Left lung (tissue), 10 donors: Measurements from ENCODE around the gene TIGD2. TPM values are rescaled to one million over a fixed set of nuclear protein-coding genes. Genes with fewer than 3 reads are reported as not detected.
"Not testable (repeated sequence)": the region's sequence is repeated elsewhere in the genome, so short reads cannot be mapped to it uniquely, and the experiment has no call there.

Experiments
- ATAC-seq: fragments of 200-7000 bp; cut with Tn5 transposase; one replicate; pipeline ENCODE4 v1.9.1; 2020; ENCODE audit warnings: moderate library complexity
- DNase-seq, 4 donors: peaks; one replicate each; pipeline ENCODE4 v3.0.0-alpha.2; 2013 to 2020
- H3K27ac ChIP-seq, 2 donors: fragments of 200-600 bp; sonication (generic) in 1 of 2; one replicate each; pipeline versions ENCODE4 v1.5.0 to v1.8.0; 2020 to 2021
- H3K27me3 ChIP-seq, 2 donors: fragments of 200-600 bp; sonication (generic) in 1 of 2; one replicate each; pipeline versions ENCODE4 v1.5.0 to v1.8.0; 2020 to 2021
- H3K36me3 ChIP-seq, 2 donors: fragments of 200-600 bp; sonication (generic) in 1 of 2; one replicate each; pipeline versions ENCODE4 v1.5.0 to v1.8.0; 2020 to 2021
- H3K4me1 ChIP-seq, 2 donors: fragments of 200-600 bp; one replicate each; pipeline ENCODE4 v1.8.0; 2021
- H3K4me3 ChIP-seq, 2 donors: fragments of 200-600 bp; sonication (generic) in 1 of 2; one replicate each; pipeline versions ENCODE4 v1.5.0 to v1.8.0; 2020 to 2021; ENCODE audit warnings: mild to moderate bottlenecking in 1 of 2
- H3K9me3 ChIP-seq, 2 donors: fragments of 200-600 bp; sonication (generic) in 1 of 2; one replicate each; pipeline versions ENCODE4 v1.5.0 to v1.8.0; 2020 to 2021
- intact Hi-C, 2 donors: fragments of 100-400 bp; cut with DNase I; formaldehyde crosslinking; loops; one replicate each; pipeline versions ENCODE4 v1.11.2 to v1.14.2; 2022
- polyA plus RNA-seq, 6 donors: library from polyadenylated mRNA; unstranded; fragments of 120-200 nt; gene quantifications; one replicate each; pipeline ENCODE4 v1.2.1, GENCODE V29; 2013; ENCODE audit not compliant: insufficient read length in 6 of 6
- total RNA-seq, 2 donors: library from RNA; stranded (reverse); fragmentation: NEBNext Ultra II Directional; extraction: Animal tissue kit (Norgen Biotek cat#: 25700); gene quantifications; one replicate each; pipeline ENCODE4 v1.2.1, GENCODE V29; 2021
- TF ChIP-seq, protein P1 (sequence below), 2 donors: fragments of 200-600 bp; sonication (generic) in 1 of 2; IDR thresholded peaks; one replicate each; pipeline versions ENCODE4 v1.5.0 to v1.8.0; 2021; ENCODE audit warnings: antibody characterized with exemption in 2 of 2
- donor health status: DM: no; HTN: yes; CAD: no.
- donor health status: DM: no; HTN: no; CAD: no.

TIGD2 gene
- total and polyA plus RNA-seq, 8 donors = 5.4 to 11.4 (median 9.6) TPM

DNA sequence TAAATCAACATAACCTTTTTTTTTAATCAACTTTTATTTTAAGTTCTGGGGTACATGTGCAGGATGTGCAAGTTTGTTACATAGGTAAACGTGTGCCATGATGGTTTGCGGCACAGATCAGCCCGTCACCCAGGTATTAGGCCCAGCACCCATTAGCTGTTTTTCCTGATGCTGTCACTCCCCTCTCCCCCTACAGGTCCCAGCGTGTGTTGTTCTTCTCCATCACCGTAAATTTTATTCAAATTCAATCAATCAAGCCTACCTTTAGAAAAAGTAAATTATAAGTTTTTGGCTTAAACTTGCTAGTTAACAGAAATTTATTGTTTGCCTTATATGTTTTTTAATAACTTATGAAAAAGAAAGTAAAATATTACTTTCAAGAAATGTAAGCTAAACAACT lies 25.9 kb downstream of the TIGD2 start:
- Histone ChIP-seq H3K27ac (no peak overlapping the region), H3K4me1 (no peaks in the 10 kb centered on the region), H3K4me3 (no peak overlapping the region), H3K36me3 (no peaks in the 10 kb centered on the region), H3K27me3 (no peaks in the 10 kb centered on the region), H3K9me3 (no peaks in the 10 kb centered on the region)
- intact Hi-C loops = no loop called here
- no peak for ATAC-seq
- TF ChIP-seq, protein P1, sequence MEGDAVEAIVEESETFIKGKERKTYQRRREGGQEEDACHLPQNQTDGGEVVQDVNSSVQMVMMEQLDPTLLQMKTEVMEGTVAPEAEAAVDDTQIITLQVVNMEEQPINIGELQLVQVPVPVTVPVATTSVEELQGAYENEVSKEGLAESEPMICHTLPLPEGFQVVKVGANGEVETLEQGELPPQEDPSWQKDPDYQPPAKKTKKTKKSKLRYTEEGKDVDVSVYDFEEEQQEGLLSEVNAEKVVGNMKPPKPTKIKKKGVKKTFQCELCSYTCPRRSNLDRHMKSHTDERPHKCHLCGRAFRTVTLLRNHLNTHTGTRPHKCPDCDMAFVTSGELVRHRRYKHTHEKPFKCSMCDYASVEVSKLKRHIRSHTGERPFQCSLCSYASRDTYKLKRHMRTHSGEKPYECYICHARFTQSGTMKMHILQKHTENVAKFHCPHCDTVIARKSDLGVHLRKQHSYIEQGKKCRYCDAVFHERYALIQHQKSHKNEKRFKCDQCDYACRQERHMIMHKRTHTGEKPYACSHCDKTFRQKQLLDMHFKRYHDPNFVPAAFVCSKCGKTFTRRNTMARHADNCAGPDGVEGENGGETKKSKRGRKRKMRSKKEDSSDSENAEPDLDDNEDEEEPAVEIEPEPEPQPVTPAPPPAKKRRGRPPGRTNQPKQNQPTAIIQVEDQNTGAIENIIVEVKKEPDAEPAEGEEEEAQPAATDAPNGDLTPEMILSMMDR (IDR thresholded peaks at IDR 0.05) = no peak
- no peak for DNase-seq

GRCh38 chr4:89137695-89138094 lies 26.4 kb downstream of the TIGD2 start:
- Histone ChIP-seq H3K9me3 (no peaks in the 10 kb centered on the region), H3K36me3 (no peaks in the 10 kb centered on the region), H3K27ac (no peak overlapping the region), H3K4me3 (no peak overlapping the region), H3K4me1 (no peaks in the 10 kb centered on the region), H3K27me3 (no peaks in the 10 kb centered on the region)
- ATAC-seq = no peak
- DNase-seq = peak in 1 of 4 donors; percentile 47
- TF ChIP-seq, protein P1 (IDR thresholded peaks at IDR 0.05) = no peak
- intact Hi-C loops = no loop called here

GRCh38 chr4:89140168-89140759 lies 28.9 kb downstream of the TIGD2 start:
- TF ChIP-seq, protein P1 (IDR thresholded peaks at IDR 0.05) = no peak
- intact Hi-C loops = no loop called here
- H3K4me1 ChIP-seq = no peaks in the 10 kb centered on the region
- no peak overlapping the region for H3K4me3 ChIP-seq
- H3K36me3 ChIP-seq = no peaks in the 10 kb centered on the region
- no peaks in the 10 kb centered on the region for H3K27me3 ChIP-seq
- no peak for ATAC-seq
- DNase-seq = no peak
- H3K27ac ChIP-seq = no peak overlapping the region
- H3K9me3 ChIP-seq = peaks cover 0 to 2% of the 10 kb centered on the region in 2 donors

DNA sequence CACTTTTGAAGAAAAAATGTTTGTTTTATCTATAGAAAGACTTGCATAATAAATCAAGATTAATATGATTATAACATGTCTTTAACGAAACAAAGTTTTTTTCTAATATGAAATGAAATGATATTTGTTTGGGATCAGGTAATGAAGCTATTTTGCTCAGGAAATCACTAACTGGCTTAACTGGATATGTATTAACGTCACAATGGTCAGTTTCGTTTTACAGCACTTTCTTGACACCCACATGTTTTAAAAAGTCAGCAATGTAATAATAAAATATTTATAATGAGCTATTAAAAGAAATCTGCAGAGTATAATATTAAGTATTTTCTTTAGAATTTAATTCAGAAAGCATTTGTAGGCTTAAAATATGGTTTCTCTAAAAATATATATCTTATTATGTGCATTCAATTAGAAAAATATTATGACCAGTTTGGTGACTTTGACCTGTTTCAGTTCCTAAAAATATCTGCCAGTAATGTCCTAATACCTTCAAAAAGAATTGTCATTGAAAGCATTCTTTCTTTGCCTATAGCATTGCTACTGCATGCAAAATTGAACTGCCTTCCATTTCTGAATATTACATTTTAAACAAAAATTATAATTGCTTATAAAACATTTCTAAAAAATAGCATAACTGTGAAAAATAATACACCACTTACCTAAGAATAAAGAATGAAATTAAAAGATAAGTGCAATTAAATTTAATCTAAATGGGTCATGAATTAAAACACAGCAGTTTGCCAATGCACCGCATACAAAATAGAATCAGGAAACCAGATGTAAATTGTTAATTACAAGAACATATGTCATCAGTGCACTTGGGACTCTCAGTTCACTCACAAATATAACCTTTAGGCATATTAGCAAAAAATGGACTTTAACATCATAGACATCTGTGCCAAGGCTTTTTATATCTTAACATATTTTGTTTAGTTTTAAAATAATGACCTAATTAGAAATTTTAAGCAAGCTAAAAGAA lies 31.6 kb downstream of the TIGD2 start:
- Histone ChIP-seq H3K27me3 (no peaks in the 10 kb centered on the region), H3K36me3 (no peaks in the 10 kb centered on the region), H3K27ac (no peak overlapping the region), H3K4me3 (no peak overlapping the region), H3K9me3 (peaks cover 0 to 4% of the 10 kb centered on the region in 2 donors), H3K4me1 (no peaks in the 10 kb centered on the region)
- intact Hi-C loops = no loop called here
- TF ChIP-seq, protein P1 (IDR thresholded peaks at IDR 0.05) = no peak
- ATAC-seq (no peak), DNase-seq (no peak)

DNA sequence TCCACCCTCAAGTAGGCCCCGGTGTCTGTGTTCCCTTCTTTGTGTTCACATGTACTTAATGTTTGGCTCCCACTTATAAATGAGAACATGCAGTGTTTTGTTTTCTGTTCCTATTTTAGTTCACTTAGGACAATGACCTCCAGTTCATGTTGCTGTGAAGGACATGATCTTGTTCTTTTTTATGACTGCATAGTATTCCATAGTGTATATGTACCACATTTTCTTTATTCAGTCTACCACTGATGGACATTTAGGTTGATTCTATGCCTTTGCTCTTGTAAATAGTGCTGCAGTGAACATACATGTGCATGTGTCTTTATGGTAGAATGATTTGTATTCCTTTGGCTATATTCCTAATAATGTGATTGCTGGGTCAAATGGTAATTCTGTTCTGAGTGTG lies 33.3 kb downstream of the TIGD2 start:
- intact Hi-C loops, H3K4me1 ChIP-seq, H3K27me3 ChIP-seq, ATAC-seq, H3K27ac ChIP-seq, DNase-seq, H3K36me3 ChIP-seq, H3K4me3 ChIP-seq, H3K9me3 ChIP-seq: not testable (repeated sequence)
